Spleen (tissue), 7 donors: Measurements from ENCODE around the gene TMEM181.

Source experiments
- CTCF ChIP-seq, 11 experiments: fragments of 200-600 bp in 7 of 11; fragments of 450-650 bp in 4 of 11; sonication (generic) in 4 of 11; IDR thresholded peaks in 8 of 11; conservative IDR thresholded peaks in 3 of 11; 1 replicate in 7 of 11; 2 replicates in 4 of 11; pipeline versions ENCODE4 v1.4.0 to v1.8.0; 2016 to 2021; ENCODE audit warnings: antibody characterized with exemption in 11 of 11, inconsistent platforms in 4 of 11, mild to moderate bottlenecking in 1 of 11
- POLR2AphosphoS5 ChIP-seq, 3 donors: sonication (generic); formaldehyde crosslinking; IDR thresholded peaks; one replicate each; pipeline ENCODE4 v1.5.1; 2017; ENCODE audit warnings: antibody characterized with exemption in 3 of 3
- donor health status: DM: no; HTN: no; CAD: no; lungs with moderate emphysema.
- donor health status: DM: no; HTN: no; CAD: no.
- donor health status: DM: no; HTN: no; CAD: no.

GRCh38 chr6:158648682-158649131 is 88.8 kb downstream of the TMEM181 start:
- TF ChIP-seq POLR2AphosphoS5 (IDR thresholded peaks at IDR 0.05) (no peak), CTCF (IDR thresholded peaks at IDR 0.05 in 8 of 11, conservative IDR thresholded peaks at IDR 0.05 in 3 of 11) (no peak)
